K562 (cell line): ENCODE data around the gene PCDHB2. TPM values are rescaled to one million over a fixed set of nuclear protein-coding genes. Genes with fewer than 3 reads are reported as not detected.

ENCODE experiments used
- ATAC-seq: fragments of 200-7000 bp; cut with Tn5 transposase; 3 replicates; pipeline ENCODE4 v1.9.1; 2020; ENCODE audit warnings: moderate library complexity
- BruUV-seq: library from RNA; stranded (reverse); fragments of 400-500 nt; replicated peaks from 2 replicates; lab custom pipeline; 2021; lab: Mats Ljungman, UMichigan
- CTCF ChIA-PET: fragments of 300-600 bp; formaldehyde crosslinking; extraction: SDS; loops from one replicate; lab custom pipeline; 2021; ENCODE audit warnings: low intra/inter-chr PET ratio; lab: Yijun Ruan, JAX
- POLR2A ChIA-PET: fragments of 300-600, 350-650 bp; sonication (Branson Sonifier 250); formaldehyde crosslinking; extraction: SDS; loops from one replicate; lab custom pipeline; 2021; ENCODE audit warnings: antibody characterized with exemption, inconsistent platforms; lab: Yijun Ruan, JAX
- DNase-seq, 4 experiments: peaks; one replicate each; pipeline versions ENCODE4 v3.0.0 to v3.0.0-alpha.2; 2011 to 2018; ENCODE audit warnings: low spot score in 3 of 4, mixed read lengths in 3 of 4; ENCODE audit errors: extremely low read depth in 1 of 4
- FAIRE-seq: peaks from 2 replicates; lab custom pipeline; 2011; peaks lifted over from hg19 to GRCh38; lab: Jason Lieb, UNC
- H2AFZ ChIP-seq: 2 replicates; pipeline ENCODE4 v1.6.0; 2011; ENCODE audit warnings: low read depth, low read length, control low read depth, inconsistent platforms
- H3K27ac ChIP-seq: fragments of 200-600 bp; 3 replicates; pipeline ENCODE4 v1.8.0; 2011; ENCODE audit warnings: low read depth, mild to moderate bottlenecking, control low read depth, inconsistent platforms, low read length, moderate library complexity, mixed read lengths; ENCODE audit errors: extremely low read depth
- H3K27me3 ChIP-seq, 2 experiments: fragments of 300-600 bp in 1 of 2; 2 replicates in 1 of 2; 3 replicates in 1 of 2; pipeline versions ENCODE4 v1.6.0 to v1.8.0; 2011; ENCODE audit warnings: inconsistent platforms in 2 of 2, low read length in 2 of 2, mild to moderate bottlenecking in 1 of 2, mixed read lengths in 1 of 2, moderate library complexity in 1 of 2; ENCODE audit not compliant: control insufficient read depth in 2 of 2, insufficient read depth in 2 of 2
- H3K36me3 ChIP-seq: fragments of 300-600 bp; 3 replicates; pipeline ENCODE4 v1.8.0; 2011; ENCODE audit warnings: mild to moderate bottlenecking, low read length, inconsistent platforms; ENCODE audit not compliant: control insufficient read depth, insufficient read depth
- H3K4me1 ChIP-seq, 2 experiments: fragments of 200-600 bp in 1 of 2; replicated peaks in 1 of 2; 2 replicates in 1 of 2; 3 replicates in 1 of 2; pipeline versions ENCODE4 v1.5.1 to v1.8.0; 2011; ENCODE audit warnings: inconsistent platforms in 2 of 2, low read length in 2 of 2, mild to moderate bottlenecking in 1 of 2, mixed read lengths in 1 of 2, moderate library complexity in 1 of 2; ENCODE audit not compliant: control insufficient read depth in 2 of 2, insufficient read depth in 2 of 2
- H3K4me2 ChIP-seq: 2 replicates; pipeline ENCODE4 v1.6.1; 2011; ENCODE audit warnings: low read length, control low read depth, inconsistent platforms, mixed read lengths; ENCODE audit not compliant: insufficient read depth
- H3K4me3 ChIP-seq: fragments of 200-600 bp; sonication (generic), shearing (Covaris generic); 2 replicates; pipeline ENCODE4 v1.5.1; 2016; ENCODE audit warnings: control low read depth, inconsistent platforms
- H3K79me2 ChIP-seq: fragments of 200-600 bp; 3 replicates; pipeline ENCODE4 v1.8.0; 2011; ENCODE audit warnings: low read length, inconsistent platforms; ENCODE audit not compliant: control insufficient read depth, insufficient read depth
- H3K9ac ChIP-seq, 2 experiments: 2 replicates each; pipeline versions ENCODE4 v1.6.0 to v1.6.1; 2011; ENCODE audit warnings: low read depth in 2 of 2, low read length in 2 of 2, control low read depth in 1 of 2, inconsistent platforms in 1 of 2, mild to moderate bottlenecking in 1 of 2, mixed read lengths in 1 of 2; ENCODE audit not compliant: insufficient read depth in 1 of 2
- H3K9me1 ChIP-seq: one replicate; pipeline ENCODE4 v1.6.0; 2011; ENCODE audit warnings: inconsistent platforms, mild to moderate bottlenecking, low read length, moderate library complexity; ENCODE audit not compliant: control insufficient read depth, insufficient read depth
- H3K9me3 ChIP-seq: replicated peaks from 2 replicates; pipeline ENCODE4 v1.5.1; 2011; ENCODE audit warnings: low read depth, low read length, inconsistent platforms; ENCODE audit not compliant: control insufficient read depth, insufficient read depth
- H4K20me1 ChIP-seq: replicated peaks from 2 replicates; pipeline ENCODE4 v1.6.1; 2011; ENCODE audit warnings: low read length, inconsistent platforms, mixed read lengths; ENCODE audit not compliant: control insufficient read depth, insufficient read depth
- BDP1 ChIP-seq: IDR thresholded peaks from 3 replicates; pipeline ENCODE4 v1.6.1; 2011; ENCODE audit not compliant: insufficient read length, insufficient read depth
- FOSL1 ChIP-seq: fragments of 200-800 bp; sonication (Bioruptor generic); conservative IDR thresholded peaks from 2 replicates; pipeline ENCODE4 v1.6.1; 2016; ENCODE audit warnings: missing genetic modification characterization, missing compliant biosample characterization
- HBP1 ChIP-seq: fragments of 450-650 bp; formaldehyde crosslinking; IDR thresholded peaks from 2 replicates; pipeline ENCODE4 v1.4.0; 2022; ENCODE audit warnings: missing genetic modification characterization
- HDAC8 ChIP-seq: fragments of 450-650 bp; IDR thresholded peaks from 2 replicates; pipeline ENCODE4 v1.6.1; 2016; ENCODE audit warnings: mild to moderate bottlenecking, missing genetic modification characterization, moderate library complexity, missing compliant biosample characterization
- HMGN3 ChIP-seq: IDR thresholded peaks from 2 replicates; pipeline ENCODE4 v1.6.1; 2011; ENCODE audit warnings: borderline replicate concordance, low read depth, mild to moderate bottlenecking, mixed read lengths, low read length; ENCODE audit not compliant: insufficient read length; ENCODE audit errors: extremely low read depth
- IRF9 ChIP-seq: fragments of 450-650 bp; IDR thresholded peaks from 2 replicates; pipeline ENCODE4 v1.6.1; 2016; ENCODE audit warnings: missing biosample characterization, missing genetic modification characterization
- KDM4B ChIP-seq, 2 experiments: fragments of 450-650 bp in 1 of 2; sonication (generic) in 1 of 2; IDR thresholded peaks; 2 replicates each; pipeline ENCODE4 v1.6.1; 2016 to 2017; ENCODE audit warnings: borderline replicate concordance in 2 of 2, antibody characterized with exemption in 1 of 2, low read depth in 1 of 2, mild to moderate bottlenecking in 1 of 2
- KDM5B ChIP-seq: fragments of 200-600 bp; sonication (generic); IDR thresholded peaks from 2 replicates; pipeline ENCODE4 v1.6.1; 2012; ENCODE audit warnings: low read depth, mild to moderate bottlenecking, moderate library complexity, low read length, control low read depth, inconsistent platforms; ENCODE audit not compliant: insufficient replicate concordance
- MED1 ChIP-seq: sonication (generic); formaldehyde crosslinking; IDR thresholded peaks from 2 replicates; pipeline ENCODE4 v1.8.1; 2023; ENCODE audit warnings: missing genetic modification reagents, borderline replicate concordance
- NR3C1 ChIP-seq: sonication (generic); formaldehyde crosslinking; IDR thresholded peaks from 2 replicates; pipeline ENCODE4 v1.8.1; 2022; ENCODE audit warnings: missing genetic modification reagents
- SMARCE1 ChIP-seq: fragments of 450-650 bp; IDR thresholded peaks from 2 replicates; pipeline ENCODE4 v1.7.1; 2016; ENCODE audit warnings: mild to moderate bottlenecking
- SNIP1 ChIP-seq: fragments of 450-650 bp; IDR thresholded peaks from 2 replicates; pipeline ENCODE4 v1.7.1; 2017; ENCODE audit warnings: low read depth, mild to moderate bottlenecking
- SRSF3 ChIP-seq: fragments of 200-400 bp; formaldehyde crosslinking; IDR thresholded peaks from 2 replicates; pipeline ENCODE4 v1.6.1; 2016; ENCODE audit warnings: mild to moderate bottlenecking, low read length, moderate library complexity; ENCODE audit not compliant: insufficient read depth
- XRCC5 ChIP-seq: fragments of 200-400 bp; formaldehyde crosslinking; IDR thresholded peaks from 2 replicates; pipeline ENCODE4 v1.6.1; 2017; ENCODE audit warnings: low read depth, mild to moderate bottlenecking, low read length
- ZNF766 ChIP-seq: fragments of 200-800 bp; sonication (Bioruptor generic); conservative IDR thresholded peaks from 2 replicates; pipeline ENCODE4 v1.6.1; 2016; ENCODE audit warnings: missing genetic modification characterization, missing compliant biosample characterization
- WGBS: fragments of 100-300 bp; shearing (Covaris generic); methylation state at CpG from one replicate; pipeline ENCODE4 v1.1.6; 2016; ENCODE audit warnings: low coverage, mixed read lengths; ENCODE audit not compliant: insufficient coverage; ENCODE audit errors: missing lambda C conversion rate; 5-methylcytosine and 5-hydroxymethylcytosine counted together
- in situ Hi-C: fragments of 300-500 bp; cut with MboI; formaldehyde crosslinking; loops from 4 replicates; pipeline ENCODE4 v1.15.0; 2018; ENCODE audit warnings: inconsistent platforms, mixed read lengths
- intact Hi-C: fragments of 100-400 bp; cut with micrococcal nuclease; formaldehyde crosslinking; loops from 2 replicates; pipeline ENCODE4 v1.14.2; 2022
- polyA plus RNA-seq, 8 experiments: library from polyadenylated mRNA; depleted of rRNA in 4 of 8; stranded (reverse) in 5 of 8; unstranded in 3 of 8; fragments of >200 nt; fragmentation: Nextera tagmentation in 2 of 8; fragmentation: Illumina TruSeq in 1 of 8; extraction: Ambion mirVana in 2 of 8; extraction: Trizol in 1 of 8; gene quantifications; 2 replicates each; pipeline versions ENCODE4 v1.2.1 to v1.2.3, GENCODE V29; 2011 to 2014; ENCODE audit warnings: inconsistent platforms in 1 of 8, missing spikeins in 1 of 8
- total RNA-seq, 7 experiments: library from RNA; depleted of rRNA in 6 of 7; stranded (reverse); fragments of >200 nt in 6 of 7; fragmentation: Illumina TruSeq in 2 of 7; extraction: Trizol in 2 of 7; gene quantifications; 2 replicates each; pipeline versions ENCODE4 v1.2.1 to v1.2.3, GENCODE V29; 2011 to 2021; ENCODE audit warnings: low replicate concordance in 1 of 7
- TF ChIP-seq, protein P1 (sequence below): fragments of 250-450 bp; sonication (Bioruptor Pico); IDR thresholded peaks from 2 replicates; pipeline ENCODE4 v1.4.0; 2020; ENCODE audit warnings: mild to moderate bottlenecking, moderate library complexity

PCDHB2 gene
- total and polyA plus RNA-seq, 9 of the 15 experiments (the other 6 are each of a cell fraction or from before 2014, with no cell fraction given), result 0.10 to 0.22 (median 0.17) TPM; not detected in 5

GRCh38 chr5:141127305-141127704 lies 32.9 kb downstream of the PCDHB2 start:
- H3K27ac ChIP-seq, result no peak overlapping the region
- no peaks in the 10 kb centered on the region for H3K9me3 ChIP-seq
- POLR2A ChIA-PET, result no interaction called here
- BruUV-seq, result no TSS peak
- no peak overlapping the region for H3K9ac ChIP-seq
- CTCF ChIA-PET, result no interaction called here
- 0% methylated on average over 1 of the region's 1 CpG for WGBS
- no peaks in the 10 kb centered on the region for H3K79me2 ChIP-seq
- no peak for ATAC-seq
- H3K27me3 ChIP-seq, result no peaks in the 10 kb centered on the region; a peak in 1 of 5 replicates
- H3K9me1 ChIP-seq, result no peaks in the 10 kb centered on the region
- no peak for FAIRE-seq
- intact Hi-C loops, result no loop called here
- no peak for DNase-seq
- H2AFZ ChIP-seq, result no peak overlapping the region
- H3K4me3 ChIP-seq, result no peak overlapping the region
- no peaks in the 10 kb centered on the region for H3K36me3 ChIP-seq
- H4K20me1 ChIP-seq, result no peaks in the 10 kb centered on the region
- no peaks in the 10 kb centered on the region for H3K4me1 ChIP-seq
- in situ Hi-C loops, result no loop called here
- no peak overlapping the region for H3K4me2 ChIP-seq
- TF ChIP-seq HBP1 (CRISPR knock-in tag), result no peak
- TF ChIP-seq IRF9 (tag), result no peak
- TF ChIP-seq, protein P1, sequence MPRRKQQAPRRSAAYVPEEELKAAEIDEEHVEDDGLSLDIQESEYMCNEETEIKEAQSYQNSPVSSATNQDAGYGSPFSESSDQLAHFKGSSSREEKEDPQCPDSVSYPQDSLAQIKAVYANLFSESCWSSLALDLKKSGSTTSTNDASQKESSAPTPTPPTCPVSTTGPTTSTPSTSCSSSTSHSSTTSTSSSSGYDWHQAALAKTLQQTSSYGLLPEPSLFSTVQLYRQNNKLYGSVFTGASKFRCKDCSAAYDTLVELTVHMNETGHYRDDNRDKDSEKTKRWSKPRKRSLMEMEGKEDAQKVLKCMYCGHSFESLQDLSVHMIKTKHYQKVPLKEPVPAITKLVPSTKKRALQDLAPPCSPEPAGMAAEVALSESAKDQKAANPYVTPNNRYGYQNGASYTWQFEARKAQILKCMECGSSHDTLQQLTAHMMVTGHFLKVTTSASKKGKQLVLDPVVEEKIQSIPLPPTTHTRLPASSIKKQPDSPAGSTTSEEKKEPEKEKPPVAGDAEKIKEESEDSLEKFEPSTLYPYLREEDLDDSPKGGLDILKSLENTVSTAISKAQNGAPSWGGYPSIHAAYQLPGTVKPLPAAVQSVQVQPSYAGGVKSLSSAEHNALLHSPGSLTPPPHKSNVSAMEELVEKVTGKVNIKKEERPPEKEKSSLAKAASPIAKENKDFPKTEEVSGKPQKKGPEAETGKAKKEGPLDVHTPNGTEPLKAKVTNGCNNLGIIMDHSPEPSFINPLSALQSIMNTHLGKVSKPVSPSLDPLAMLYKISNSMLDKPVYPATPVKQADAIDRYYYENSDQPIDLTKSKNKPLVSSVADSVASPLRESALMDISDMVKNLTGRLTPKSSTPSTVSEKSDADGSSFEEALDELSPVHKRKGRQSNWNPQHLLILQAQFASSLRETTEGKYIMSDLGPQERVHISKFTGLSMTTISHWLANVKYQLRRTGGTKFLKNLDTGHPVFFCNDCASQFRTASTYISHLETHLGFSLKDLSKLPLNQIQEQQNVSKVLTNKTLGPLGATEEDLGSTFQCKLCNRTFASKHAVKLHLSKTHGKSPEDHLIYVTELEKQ (CRISPR knock-in tag), result no peak
- no peak for TF ChIP-seq BDP1
- no peak for TF ChIP-seq SRSF3
- no peak for TF ChIP-seq SMARCE1
- no peak for TF ChIP-seq KDM4B (IDR thresholded peaks at IDR 0.05; ENCODE audit: borderline replicate concordance in 2 of 2, low read depth in 1 of 2)
- no peak for TF ChIP-seq XRCC5
- no peak for TF ChIP-seq HDAC8 (tag)
- no peak for TF ChIP-seq SNIP1
- TF ChIP-seq MED1 (CRISPR knock-in tag), result no peak
- TF ChIP-seq FOSL1 (tag), result no peak
- no peak for TF ChIP-seq ZNF766 (CRISPR knock-in tag)
- TF ChIP-seq NR3C1 (CRISPR knock-in tag), result no peak
- TF ChIP-seq KDM5B, result no peak
- TF ChIP-seq HMGN3, result no peak
